GM21526 (cell line): ENCODE measurements around the gene HOXC10.

ENCODE experiments used
- ATAC-seq: cut with Tn5 transposase; IDR thresholded peaks from one replicate; pipeline ENCODE4 v1.9.1; 2021; ENCODE audit warnings: moderate library complexity; ENCODE audit not compliant: unreplicated experiment, low FRiP score

Gene HOXC10

GRCh38 chr12:53950437-53950773, 34.5 kb upstream of the HOXC10 start:
- ATAC-seq = no peak

- ATAC-seq = no peak
Measured at GRCh38 chr12:53950789-53951576, 34.0 kb upstream of the HOXC10 start.

- ATAC-seq = no peak
Measured at GRCh38 chr12:53951577-53952334, 33.2 kb upstream of the HOXC10 start.

GRCh38 chr12:53952335-53952694, 32.6 kb upstream of the HOXC10 start:
- no peak for ATAC-seq

- no peak for ATAC-seq
Measured at GRCh38 chr12:53952871-53953734, 31.8 kb upstream of the HOXC10 start.

GRCh38 chr12:53953831-53954693, 30.9 kb upstream of the HOXC10 start:
- no peak for ATAC-seq

- no peak for ATAC-seq
Measured at GRCh38 chr12:53954694-53955035, 30.3 kb upstream of the HOXC10 start, which contains the start of gene HOXC12. HOXC12 (plus strand) TSS chr12:53954903; CDS start chr12:53954930, 27 bp downstream.

GRCh38 chr12:53955036-53955775, 29.7 kb upstream of the HOXC10 start:
- ATAC-seq = no peak

GRCh38 chr12:53955776-53956250, 29.1 kb upstream of the HOXC10 start:
- no peak for ATAC-seq

- ATAC-seq = no peak
Measured at GRCh38 chr12:53956251-53956887, 28.6 kb upstream of the HOXC10 start.

- ATAC-seq = no peak
Measured at GRCh38 chr12:53956914-53957536, 27.9 kb upstream of the HOXC10 start.

- ATAC-seq = no peak
Measured at GRCh38 chr12:53958128-53958527, 26.8 kb upstream of the HOXC10 start.

- no peak for ATAC-seq
Measured at GRCh38 chr12:53959314-53959713, 25.6 kb upstream of the HOXC10 start.

- ATAC-seq = no peak
Measured at GRCh38 chr12:53960187-53961024, 24.5 kb upstream of the HOXC10 start.

GRCh38 chr12:53961025-53961761, 23.8 kb upstream of the HOXC10 start:
- no peak for ATAC-seq

- no peak for ATAC-seq
Measured at GRCh38 chr12:53963005-53963404, 21.9 kb upstream of the HOXC10 start.
